Transverse colon (tissue), 4 donors: ENCODE results near the gene ARL5A.

ENCODE experiments used
- CTCF ChIP-seq, 5 experiments: fragments of 200-600 bp in 3 of 5; fragments of 450-650 bp in 2 of 5; sonication (generic) in 3 of 5; IDR thresholded peaks; 1 replicate in 2 of 5; 2 replicates in 3 of 5; pipeline ENCODE4 v1.5.1; 2016 to 2017; ENCODE audit warnings: antibody characterized with exemption in 5 of 5, inconsistent platforms in 3 of 5, mild to moderate bottlenecking in 2 of 5, moderate library complexity in 1 of 5
- EP300 ChIP-seq: sonication (generic); formaldehyde crosslinking; IDR thresholded peaks from one replicate; pipeline ENCODE4 v1.6.1; 2017; ENCODE audit warnings: antibody characterized with exemption, low read depth
- POLR2AphosphoS5 ChIP-seq, 3 donors: sonication (generic); formaldehyde crosslinking; IDR thresholded peaks; one replicate each; pipeline ENCODE4 v1.6.1; 2016; ENCODE audit warnings: antibody characterized with exemption in 3 of 3

DNA sequence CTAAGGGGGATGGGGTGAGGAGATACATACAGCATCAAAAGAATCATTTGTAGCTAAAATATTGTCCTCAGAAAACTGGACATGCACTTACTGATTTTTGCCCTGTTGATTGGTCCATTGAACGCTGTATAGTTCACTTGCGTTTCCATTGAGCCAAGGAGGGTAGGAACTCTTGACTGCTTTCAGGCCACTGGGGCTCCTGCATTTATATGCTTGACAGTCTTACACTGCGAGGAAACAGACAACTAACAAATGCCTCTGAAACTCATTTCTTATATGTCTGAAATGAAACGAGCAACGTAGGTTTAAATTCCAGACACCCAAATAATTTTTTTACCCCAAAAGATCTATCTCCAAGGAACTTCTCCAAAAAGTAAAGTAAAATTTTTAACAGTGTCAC is 42.1 kb downstream of the ARL5A start:
- no peak for TF ChIP-seq POLR2AphosphoS5 (IDR thresholded peaks at IDR 0.05)
- TF ChIP-seq EP300: no peak
- TF ChIP-seq CTCF (IDR thresholded peaks at IDR 0.05): no peak
